ENCODE results near the gene UBE2K. TPM values are rescaled to one million over a fixed set of nuclear protein-coding genes. Genes with fewer than 3 reads are reported as not detected.
"Not testable (repeated sequence)": the region's sequence is repeated elsewhere in the genome, so short reads cannot be mapped to it uniquely, and the experiment has no call there.

UBE2K gene
- total and polyA plus RNA-seq, 8 donors, result 7.0 to 187 (median 38.4) TPM

- no peak overlapping the region for H3K4me3 ChIP-seq
- no peaks in the 10 kb centered on the region for H3K36me3 ChIP-seq
- no peak overlapping the region for H3K27ac ChIP-seq
- no peak for DNase-seq
- 83 to 88% (median 87%) methylated on average over 7 of the region's 7 CpGs for WGBS, 5 donors
- H3K9me3 ChIP-seq, result no peaks in the 10 kb centered on the region
- intact Hi-C loops (cut with DNase I; ENCODE audit: low total_unique reads), result loop anchor here (10.0 kb wide), 1 partner anchor 188 kb away; no protein-coding TSS in a partner anchor
- no peaks in the 10 kb centered on the region for H3K27me3 ChIP-seq
- TF ChIP-seq EP300 (IDR thresholded peaks at IDR 0.05), result no peak
- no peak for TF ChIP-seq POLR2A (IDR thresholded peaks at IDR 0.05)
- TF ChIP-seq CTCF (IDR thresholded peaks at IDR 0.05), result no peak
- TF ChIP-seq POLR2AphosphoS5 (IDR thresholded peaks at IDR 0.05), result no peak
- no peaks in the 10 kb centered on the region for H3K4me1 ChIP-seq
Observed at GRCh38 chr4:39662683-39663082, 35.3 kb upstream of the UBE2K start.

- Histone ChIP-seq H3K9me3 (no peaks in the 10 kb centered on the region), H3K27ac (no peak overlapping the region), H3K4me3 (no peak overlapping the region), H3K4me1 (no peaks in the 10 kb centered on the region), H3K27me3 (no peaks in the 10 kb centered on the region), H3K36me3 (no peaks in the 10 kb centered on the region)
- WGBS, 5 donors, result 61 to 68% (median 65%) methylated on average over 3 of the region's 3 CpGs
- TF ChIP-seq EP300 (IDR thresholded peaks at IDR 0.05) (no peak), POLR2AphosphoS5 (IDR thresholded peaks at IDR 0.05) (no peak)
- DNase-seq, result no peak
- intact Hi-C loops (cut with DNase I; ENCODE audit: low total_unique reads), result loop anchor here (10.0 kb wide), 1 partner anchor 190 kb away; no protein-coding TSS in a partner anchor
Observed at GRCh38 chr4:39664828-39665731, 32.9 kb upstream of the UBE2K start.

- Histone ChIP-seq H3K36me3 (no peaks in the 10 kb centered on the region), H3K27me3 (no peaks in the 10 kb centered on the region), H3K4me1 (no peaks in the 10 kb centered on the region), H3K27ac (no peak overlapping the region), H3K9me3 (no peaks in the 10 kb centered on the region), H3K4me3 (no peak overlapping the region)
- 39 to 67% (median 49%) methylated on average over 1 of the region's 1 CpG for WGBS, 5 donors
- DNase-seq, result no peak
- no peak for TF ChIP-seq EP300 (IDR thresholded peaks at IDR 0.05)
- TF ChIP-seq POLR2AphosphoS5 (IDR thresholded peaks at IDR 0.05), result no peak
- TF ChIP-seq CTCF (IDR thresholded peaks at IDR 0.05), result no peak
- TF ChIP-seq POLR2A (IDR thresholded peaks at IDR 0.05), result no peak
- intact Hi-C loops (cut with DNase I; ENCODE audit: low total_unique reads), result loop anchor here (10.0 kb wide), 1 partner anchor 193 kb away; no protein-coding TSS in a partner anchor
Observed at GRCh38 chr4:39667706-39668105, 30.2 kb upstream of the UBE2K start.

GRCh38 chr4:39668887-39669286 is 29.0 kb upstream of the UBE2K start:
- Histone ChIP-seq H3K9me3 (no peaks in the 10 kb centered on the region), H3K36me3 (no peaks in the 10 kb centered on the region), H3K4me1 (no peaks in the 10 kb centered on the region), H3K4me3 (no peak overlapping the region), H3K27me3 (no peaks in the 10 kb centered on the region), H3K27ac (no peak overlapping the region)
- DNase-seq, result peak in 1 of 2 donors; percentile 32
- WGBS, 5 donors, result 69 to 82% (median 75%) methylated on average over 2 of the region's 2 CpGs
- intact Hi-C loops (cut with DNase I; ENCODE audit: low total_unique reads), result loop anchor here (10.0 kb wide), 1 partner anchor 194 kb away; no protein-coding TSS in a partner anchor
- TF ChIP-seq EP300 (IDR thresholded peaks at IDR 0.05), result no peak
- TF ChIP-seq POLR2A (IDR thresholded peaks at IDR 0.05), result no peak
- no peak for TF ChIP-seq POLR2AphosphoS5 (IDR thresholded peaks at IDR 0.05)
- TF ChIP-seq CTCF (IDR thresholded peaks at IDR 0.05), result no peak

GRCh38 chr4:39670296-39670695 is 27.6 kb upstream of the UBE2K start:
- H3K4me1 ChIP-seq; H3K36me3 ChIP-seq; DNase-seq; H3K27ac ChIP-seq; H3K27me3 ChIP-seq; H3K4me3 ChIP-seq; H3K9me3 ChIP-seq; intact Hi-C loops (cut with DNase I; ENCODE audit: low total_unique reads): not testable (repeated sequence)
- 60 to 100% (median 81%) methylated on average over 1 of the region's 1 CpG for WGBS, 5 donors

- DNase-seq; H3K36me3 ChIP-seq; H3K4me3 ChIP-seq; H3K27me3 ChIP-seq; H3K9me3 ChIP-seq; intact Hi-C loops (cut with DNase I; ENCODE audit: low total_unique reads); H3K4me1 ChIP-seq; H3K27ac ChIP-seq: not testable (repeated sequence)
- WGBS, 5 donors, result 94 to 98% (median 95%) methylated on average over 10 of the region's 10 CpGs
Observed at GRCh38 chr4:39675681-39676080, 22.3 kb upstream of the UBE2K start.

GRCh38 chr4:39681003-39681402 is 16.9 kb upstream of the UBE2K start:
- H3K4me3 ChIP-seq; H3K4me1 ChIP-seq; H3K27me3 ChIP-seq; H3K27ac ChIP-seq; intact Hi-C loops (cut with DNase I; ENCODE audit: low total_unique reads); H3K9me3 ChIP-seq; DNase-seq; H3K36me3 ChIP-seq: not testable (repeated sequence)
- 79 to 93% (median 86%) methylated on average over 2 of the region's 2 CpGs for WGBS, 5 donors

Measured in stomach (tissue), 9 donors.